GM12865 (cell line): ENCODE results near the gene PLEKHG4B.
"Not testable (repeated sequence)": the region's sequence is repeated elsewhere in the genome, so short reads cannot be mapped to it uniquely, and the experiment has no call there.

Experiments used
- DNase-seq: peaks from one replicate; pipeline ENCODE4 v3.0.0; 2010; ENCODE audit warnings: low read depth
- H3K4me3 ChIP-seq: 2 replicates; pipeline ENCODE4 v1.5.1; 2011; ENCODE audit warnings: mild to moderate bottlenecking, low read depth, low read length, control low read depth
- CTCF ChIP-seq: IDR thresholded peaks from 2 replicates; pipeline ENCODE4 v1.5.1; 2011; ENCODE audit warnings: low read length, control low read depth, low read depth, inconsistent platforms; ENCODE audit not compliant: insufficient read depth; ENCODE audit errors: missing control alignments

Gene PLEKHG4B

GRCh38 chr5:163338-163620 is 71.3 kb downstream of the PLEKHG4B start:
- DNase-seq: no peak
- no peak for TF ChIP-seq CTCF
- H3K4me3 ChIP-seq: no peak overlapping the region

GRCh38 chr5:163841-164240 is 71.9 kb downstream of the PLEKHG4B start:
- H3K4me3 ChIP-seq: no peak overlapping the region
- DNase-seq: no peak
- TF ChIP-seq CTCF: no peak

GRCh38 chr5:164244-164643 is 72.3 kb downstream of the PLEKHG4B start:
- no peak for DNase-seq
- H3K4me3 ChIP-seq: no peak overlapping the region
- no peak for TF ChIP-seq CTCF

- H3K4me3 ChIP-seq, DNase-seq: not testable (repeated sequence)
These were observed 72.8 kb downstream of the PLEKHG4B start for GRCh38 chr5:164783-165182.

- TF ChIP-seq CTCF: no peak
- no peak overlapping the region for H3K4me3 ChIP-seq
- no peak for DNase-seq
These were observed 74.7 kb downstream of the PLEKHG4B start for GRCh38 chr5:166441-167372.

GRCh38 chr5:167511-167910 is 75.5 kb downstream of the PLEKHG4B start:
- no peak for DNase-seq
- no peak overlapping the region for H3K4me3 ChIP-seq
- no peak for TF ChIP-seq CTCF

- TF ChIP-seq CTCF: no peak
- H3K4me3 ChIP-seq: no peak overlapping the region
- no peak for DNase-seq
These were observed 76.2 kb downstream of the PLEKHG4B start for GRCh38 chr5:167982-168660.
